K562 (cell line): ENCODE measurements around the gene OR51L1.

Experiments used
- ARHGAP35 ChIP-seq: fragments of 450-650 bp; IDR thresholded peaks from 2 replicates; pipeline ENCODE4 v1.6.1; 2018; ENCODE audit not compliant: partially characterized antibody
- CBFB ChIP-seq: sonication (generic); formaldehyde crosslinking; IDR thresholded peaks from 2 replicates; pipeline ENCODE4 v1.4.0; 2020; ENCODE audit warnings: mild to moderate bottlenecking, missing genetic modification reagents
- EP300 ChIP-seq: IDR thresholded peaks from 2 replicates; pipeline ENCODE4 v1.6.1; 2012; ENCODE audit warnings: low read length, improper control_type of control experiment
- NFATC3 ChIP-seq: fragments of 450-650 bp; IDR thresholded peaks from 2 replicates; pipeline ENCODE4 v1.6.1; 2017; ENCODE audit warnings: mild to moderate bottlenecking
- TF ChIP-seq, protein P1 (sequence below), 3 experiments: IDR thresholded peaks in 2 of 3; conservative IDR thresholded peaks in 1 of 3; 2 replicates each; pipeline ENCODE4 v1.5.1; 2011 to 2012; ENCODE audit warnings: low read length in 3 of 3, mild to moderate bottlenecking in 3 of 3, control low read depth in 2 of 3, improper control_type of control experiment in 1 of 3, inconsistent platforms in 1 of 3, low read depth in 1 of 3, mixed read lengths in 1 of 3, moderate library complexity in 1 of 3; ENCODE audit not compliant: insufficient read depth in 2 of 3

DNA sequence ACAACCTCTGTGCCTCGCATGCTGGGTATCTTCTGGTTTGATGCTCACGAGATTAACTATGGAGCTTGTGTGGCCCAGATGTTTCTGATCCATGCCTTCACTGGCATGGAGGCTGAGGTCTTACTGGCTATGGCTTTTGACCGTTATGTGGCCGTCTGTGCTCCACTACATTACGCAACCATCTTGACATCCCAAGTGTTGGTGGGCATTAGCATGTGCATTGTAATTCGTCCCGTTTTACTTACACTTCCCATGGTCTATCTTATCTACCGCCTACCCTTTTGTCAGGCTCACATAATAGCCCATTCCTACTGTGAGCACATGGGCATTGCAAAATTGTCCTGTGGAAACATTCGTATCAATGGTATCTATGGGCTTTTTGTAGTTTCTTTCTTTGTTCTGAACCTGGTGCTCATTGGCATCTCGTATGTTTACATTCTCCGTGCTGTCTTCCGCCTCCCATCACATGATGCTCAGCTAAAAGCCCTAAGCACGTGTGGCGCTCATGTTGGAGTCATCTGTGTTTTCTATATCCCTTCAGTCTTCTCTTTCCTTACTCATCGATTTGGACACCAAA, 52.2 kb downstream of the OR51L1 start:
- TF ChIP-seq, protein P1, sequence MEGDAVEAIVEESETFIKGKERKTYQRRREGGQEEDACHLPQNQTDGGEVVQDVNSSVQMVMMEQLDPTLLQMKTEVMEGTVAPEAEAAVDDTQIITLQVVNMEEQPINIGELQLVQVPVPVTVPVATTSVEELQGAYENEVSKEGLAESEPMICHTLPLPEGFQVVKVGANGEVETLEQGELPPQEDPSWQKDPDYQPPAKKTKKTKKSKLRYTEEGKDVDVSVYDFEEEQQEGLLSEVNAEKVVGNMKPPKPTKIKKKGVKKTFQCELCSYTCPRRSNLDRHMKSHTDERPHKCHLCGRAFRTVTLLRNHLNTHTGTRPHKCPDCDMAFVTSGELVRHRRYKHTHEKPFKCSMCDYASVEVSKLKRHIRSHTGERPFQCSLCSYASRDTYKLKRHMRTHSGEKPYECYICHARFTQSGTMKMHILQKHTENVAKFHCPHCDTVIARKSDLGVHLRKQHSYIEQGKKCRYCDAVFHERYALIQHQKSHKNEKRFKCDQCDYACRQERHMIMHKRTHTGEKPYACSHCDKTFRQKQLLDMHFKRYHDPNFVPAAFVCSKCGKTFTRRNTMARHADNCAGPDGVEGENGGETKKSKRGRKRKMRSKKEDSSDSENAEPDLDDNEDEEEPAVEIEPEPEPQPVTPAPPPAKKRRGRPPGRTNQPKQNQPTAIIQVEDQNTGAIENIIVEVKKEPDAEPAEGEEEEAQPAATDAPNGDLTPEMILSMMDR (IDR thresholded peaks at IDR 0.05 in 2 of 3, conservative IDR thresholded peaks at IDR 0.05 in 1 of 3; ENCODE audit: insufficient read depth in 2 of 3, low read depth in 1 of 3, low read length in 3 of 3): no peak
- TF ChIP-seq CBFB (CRISPR knock-in tag): no peak
- TF ChIP-seq NFATC3: no peak
- no peak for TF ChIP-seq ARHGAP35
- no peak for TF ChIP-seq EP300
